H1 (cell line): ENCODE data around the gene HPCAL4. TPM values are rescaled to one million over a fixed set of nuclear protein-coding genes. Genes with fewer than 3 reads are reported as not detected.

Experiments
- CHD1 ChIP-seq: IDR thresholded peaks from 2 replicates; pipeline ENCODE4 v1.6.1; 2012; ENCODE audit warnings: low read depth, low read length, improper control_type of control experiment
- CHD7 ChIP-seq: fragments of 300-600 bp; sonication (generic); IDR thresholded peaks from 2 replicates; pipeline ENCODE4 v1.7.1; 2012; ENCODE audit warnings: low read length, moderate library complexity, mild to moderate bottlenecking, inconsistent platforms; ENCODE audit not compliant: insufficient replicate concordance
- CTBP2 ChIP-seq: IDR thresholded peaks from 2 replicates; pipeline ENCODE4 v1.7.0; 2011; ENCODE audit warnings: borderline replicate concordance, mild to moderate bottlenecking, moderate library complexity, mixed read lengths, low read length; ENCODE audit not compliant: insufficient read depth, insufficient read length
- E2F6 ChIP-seq: IDR thresholded peaks from 2 replicates; pipeline ENCODE4 v1.6.1; 2012; ENCODE audit warnings: inconsistent platforms
- GABPA ChIP-seq: IDR thresholded peaks from 2 replicates; pipeline ENCODE4 v1.6.1; 2011; ENCODE audit warnings: mild to moderate bottlenecking, low read length, moderate library complexity, borderline replicate concordance; ENCODE audit not compliant: insufficient read depth
- KDM4A ChIP-seq: IDR thresholded peaks from one replicate; pipeline ENCODE4 v1.7.1; 2012; ENCODE audit warnings: low read depth, mild to moderate bottlenecking, moderate library complexity, low read length, inconsistent platforms; ENCODE audit not compliant: severe bottlenecking
- NRF1 ChIP-seq: IDR thresholded peaks from 2 replicates; pipeline ENCODE4 v1.6.1; 2011; ENCODE audit warnings: mild to moderate bottlenecking, low read depth, low read length, improper control_type of control experiment
- PHF8 ChIP-seq: fragments of 200-600 bp; sonication (generic); conservative IDR thresholded peaks from 2 replicates; pipeline ENCODE4 v1.7.1; 2012; ENCODE audit warnings: low read depth, mild to moderate bottlenecking, inconsistent platforms, low read length, moderate library complexity
- POLR2AphosphoS5 ChIP-seq: IDR thresholded peaks from 2 replicates; pipeline ENCODE4 v1.6.1; 2011; ENCODE audit warnings: low read depth, low read length
- polyA plus RNA-seq, 7 experiments: library from polyadenylated mRNA; depleted of rRNA in 3 of 7; stranded (reverse) in 5 of 7; unstranded in 2 of 7; fragments of >200 nt in 5 of 7; fragments of 200-250 nt in 2 of 7; gene quantifications; 1 replicate in 5 of 7; 2 replicates in 1 of 7; 4 replicates in 1 of 7; pipeline versions ENCODE4 v1.2.1 to v1.2.3, GENCODE V29; 2011 to 2013; ENCODE audit warnings: missing spikeins in 2 of 7, mixed read lengths in 2 of 7
- total RNA-seq: library from RNA; stranded (reverse); fragmentation: NEBNext Ultra II Directional; extraction: Animal tissue kit (Norgen Biotek cat#: 25700); gene quantifications from 2 replicates; pipeline ENCODE4 v1.2.1, GENCODE V29; 2021

Gene HPCAL4
- total and polyA plus RNA-seq, 2 of the 8 experiments (the other 6 are each of a cell fraction or from before 2014, with no cell fraction given) = 0.54 to 0.74 TPM

- TF ChIP-seq CHD7 = no peak
- peak; percentile 94 for TF ChIP-seq KDM4A
- no peak for TF ChIP-seq CHD1
- peak; percentile 96 for TF ChIP-seq PHF8
- TF ChIP-seq POLR2AphosphoS5 = peak; percentile 91
- 0 out of 2 replicates have a peak, but pooled peaks have one; percentile 72 for TF ChIP-seq GABPA
- peak; percentile 91 for TF ChIP-seq E2F6
- TF ChIP-seq CTBP2 = no peak
- no peak for TF ChIP-seq NRF1
Measured at GRCh38 chr1:39738622-39739366, 47.6 kb upstream of the HPCAL4 start, which contains the start of gene PPIE (continued).
